Adipose tissue (tissue), 3 donors: ENCODE data around the gene STX3. TPM values are rescaled to one million over a fixed set of nuclear protein-coding genes. Genes with fewer than 3 reads are reported as not detected.

Source experiments
- H3K27ac ChIP-seq: one replicate; pipeline ENCODE4 v1.5.1; 2013; ENCODE audit warnings: low read depth, low read length
- WGBS, 3 donors: extraction: QIAGEN DNeasy Blood & Tissue Kit; methylation state at CpG; one replicate each; pipeline ENCODE4 v1.1.7; 2013; 5-methylcytosine and 5-hydroxymethylcytosine counted together
- polyA plus RNA-seq, 3 donors: library from polyadenylated mRNA; stranded (reverse); fragments of 200-250 nt; gene quantifications; one replicate each; pipeline ENCODE4 v1.2.3, GENCODE V29; 2013
- donor health status: healthy with polysubstance abuse.
- donor health status: Bipolar disorder and iron deficiency.
- donor health status: healthy.

The STX3 gene
- 10 to 100 TPM; 10.0 to 11.7 (median 11.4) TPM for polyA plus RNA-seq

GRCh38 chr11:59754859-59755700 is at the start of gene STX3:
Gene STX3, plus strand, starts transcription at chr11:59755376. Its CDS starts 230 bp downstream, at chr11:59755606.
- H3K27ac ChIP-seq, result peak within 1 kb of the TSS; percentile 35
- WGBS, 3 donors, result 0 to 1% (median 0%) methylated on average over 71 to 80 of the region's 80 CpGs

- H3K27ac ChIP-seq, result no peak overlapping the region
- 69 to 83% (median 73%) methylated on average over 5 of the region's 5 CpGs for WGBS, 3 donors
Observed at GRCh38 chr11:59706518-59707285, 48.5 kb upstream of the STX3 start.

GRCh38 chr11:59707371-59707770 is 47.8 kb upstream of the STX3 start:
- no peak overlapping the region for H3K27ac ChIP-seq
- WGBS, 3 donors, result 62 to 87% (median 68%) methylated on average over 1 of the region's 1 CpG

GRCh38 chr11:59708537-59708936 is 46.6 kb upstream of the STX3 start:
- H3K27ac ChIP-seq, result no peak overlapping the region
- WGBS, 3 donors, result 60 to 71% (median 70%) methylated on average over 1 of the region's 1 CpG

GRCh38 chr11:59710136-59710847 is 44.9 kb upstream of the STX3 start:
- 45 to 78% (median 78%) methylated on average over 3 of the region's 3 CpGs for WGBS, 3 donors
- H3K27ac ChIP-seq, result no peak overlapping the region

- no peak within 1 kb of the TSS for H3K27ac ChIP-seq
- 79 to 91% (median 84%) methylated on average over 2 of the region's 2 CpGs for WGBS, 3 donors
Observed at GRCh38 chr11:59713745-59714144, 41.4 kb upstream of the STX3 start, which contains the start of gene OR10V1. Gene OR10V1, minus strand, starts transcription at chr11:59713845. Its CDS starts 0 bp downstream, at chr11:59713845.

- 57 to 73% (median 58%) methylated on average over 3 of the region's 3 CpGs for WGBS, 3 donors
Observed at GRCh38 chr11:59716051-59716450, 39.1 kb upstream of the STX3 start.

GRCh38 chr11:59719556-59719955 is 35.6 kb upstream of the STX3 start:
- WGBS, 3 donors, result 76 to 85% (median 83%) methylated on average over 2 of the region's 2 CpGs
- no peak overlapping the region for H3K27ac ChIP-seq

More at GRCh38 chr11:59716051-59716450, 39.1 kb upstream of the STX3 start:
- no peak overlapping the region for H3K27ac ChIP-seq

- H3K27ac ChIP-seq, result no peak overlapping the region
- 72 to 81% (median 73%) methylated on average over 3 of the region's 3 CpGs for WGBS, 3 donors
Observed at GRCh38 chr11:59724066-59724465, 31.1 kb upstream of the STX3 start.

- H3K27ac ChIP-seq, result no peak overlapping the region
- WGBS, 3 donors, result 87 to 94% (median 88%) methylated on average over 1 of the region's 1 CpG
Observed at GRCh38 chr11:59727426-59727825, 27.8 kb upstream of the STX3 start.

GRCh38 chr11:59728154-59728553 is 27.0 kb upstream of the STX3 start:
- WGBS, 3 donors, result 43 to 71% (median 56%) methylated on average over 3 of the region's 3 CpGs
- H3K27ac ChIP-seq, result no peak overlapping the region

GRCh38 chr11:59728913-59729312 is 26.3 kb upstream of the STX3 start:
- no peak overlapping the region for H3K27ac ChIP-seq
- 32 to 50% (median 35%) methylated on average over 1 of the region's 1 CpG for WGBS, 3 donors

- WGBS, 3 donors, result 54 to 81% (median 67%) methylated on average over 5 of the region's 5 CpGs
- no peak overlapping the region for H3K27ac ChIP-seq
Observed at GRCh38 chr11:59729834-59730233, 25.3 kb upstream of the STX3 start.

- 46 to 60% (median 54%) methylated on average over 2 of the region's 2 CpGs for WGBS, 3 donors
- no peak overlapping the region for H3K27ac ChIP-seq
Observed at GRCh38 chr11:59730896-59731565, 24.1 kb upstream of the STX3 start.

- WGBS, 3 donors, result 89 to 91% (median 90%) methylated on average over 2 of the region's 2 CpGs
- H3K27ac ChIP-seq, result no peak overlapping the region
Observed at GRCh38 chr11:59746111-59746510, 9.1 kb upstream of the STX3 start.

GRCh38 chr11:59753650-59754493 is 1.3 kb upstream of the STX3 start:
- H3K27ac ChIP-seq, result no peak overlapping the region
- 31 to 34% (median 32%) methylated on average over 47 of the region's 47 CpGs for WGBS, 3 donors

- peak overlapping the region; percentile 32 for H3K27ac ChIP-seq
- 0% methylated on average over 20 of the region's 20 CpGs for WGBS, 3 donors
Observed at GRCh38 chr11:59754494-59754858, 700 bp upstream of the STX3 start.
